SK-N-DZ (cell line): ENCODE results near the gene TMCC1.
A peak's percentile ranks its signal among the peaks of the same experiment; 100 is the strongest.
"Not testable (repeated sequence)": the region's sequence is repeated elsewhere in the genome, so short reads cannot be mapped to it uniquely, and the experiment has no call there.

Experiments used
- DNase-seq: peaks from one replicate; pipeline ENCODE4 v3.0.0-alpha.2; 2015; ENCODE audit warnings: low spot score

Gene TMCC1

GRCh38 chr3:129836381-129837064 lies 57.0 kb downstream of the TMCC1 start:
- peak; percentile 14 for DNase-seq

GRCh38 chr3:129835198-129835597 lies 58.3 kb downstream of the TMCC1 start:
- DNase-seq = no peak

GRCh38 chr3:129834580-129834979 lies 58.9 kb downstream of the TMCC1 start:
- DNase-seq = no peak

- not testable (repeated sequence) for DNase-seq
Observed at GRCh38 chr3:129831942-129832341, 61.6 kb downstream of the TMCC1 start.

GRCh38 chr3:129831503-129831902 lies 62.0 kb downstream of the TMCC1 start:
- no peak for DNase-seq

- DNase-seq = peak; percentile 67
Observed at GRCh38 chr3:129829640-129830039, 63.9 kb downstream of the TMCC1 start.

GRCh38 chr3:129827765-129828164 lies 65.7 kb downstream of the TMCC1 start:
- no peak for DNase-seq

- peak; percentile 60 for DNase-seq
Observed at GRCh38 chr3:129824926-129825541, 68.5 kb downstream of the TMCC1 start.

GRCh38 chr3:129822679-129823078 lies 70.8 kb downstream of the TMCC1 start:
- no peak for DNase-seq

GRCh38 chr3:129822241-129822640 lies 71.3 kb downstream of the TMCC1 start:
- DNase-seq = no peak

GRCh38 chr3:129820587-129820986 lies 72.9 kb downstream of the TMCC1 start:
- DNase-seq = no peak

- no peak for DNase-seq
Observed at GRCh38 chr3:129812589-129812988, 80.9 kb downstream of the TMCC1 start.

- no peak for DNase-seq
Observed at GRCh38 chr3:129809297-129809696, 84.2 kb downstream of the TMCC1 start.

- no peak for DNase-seq
Observed at GRCh38 chr3:129796146-129796545, 97.4 kb downstream of the TMCC1 start.

GRCh38 chr3:129795186-129796010 lies 98.1 kb downstream of the TMCC1 start:
- DNase-seq = no peak

GRCh38 chr3:129794311-129795185 lies 99.0 kb downstream of the TMCC1 start:
- DNase-seq = peak; percentile 15

GRCh38 chr3:129793942-129794310 lies 99.6 kb downstream of the TMCC1 start:
- no peak for DNase-seq

- no peak for DNase-seq
Observed at GRCh38 chr3:129793319-129793718, 100.2 kb downstream of the TMCC1 start.

- DNase-seq = no peak
Observed at GRCh38 chr3:129783470-129783869, 110.0 kb downstream of the TMCC1 start.

- DNase-seq = no peak
Observed at GRCh38 chr3:129778871-129779270, 114.6 kb downstream of the TMCC1 start.

- no peak for DNase-seq
Observed at GRCh38 chr3:129777806-129778205, 115.7 kb downstream of the TMCC1 start.

GRCh38 chr3:129775870-129776269 lies 117.6 kb downstream of the TMCC1 start:
- no peak for DNase-seq
